BLaER1 treated with 17β-estradiol and CSF1 and Interleukin-3, amounts not matched to agents 10 nM and 100 nM (cell line): ENCODE measurements around the gene HASPIN.

Experiments used
- H3K27ac ChIP-seq, 11 experiments: shearing (Covaris generic); formaldehyde crosslinking; 2 replicates each; pipeline ENCODE4 v1.8.1; 2022
- H3K27me3 ChIP-seq, 11 experiments: shearing (Covaris generic); formaldehyde crosslinking; 2 replicates each; pipeline ENCODE4 v1.8.1; 2022
- H3K36me3 ChIP-seq, 11 experiments: shearing (Covaris generic); formaldehyde crosslinking; 2 replicates each; pipeline ENCODE4 v1.8.1; 2022
- H3K4me1 ChIP-seq, 10 experiments: shearing (Covaris generic); formaldehyde crosslinking; 2 replicates each; pipeline ENCODE4 v1.8.1; 2022
- H3K4me2 ChIP-seq, 11 experiments: shearing (Covaris generic); formaldehyde crosslinking; 2 replicates each; pipeline ENCODE4 v1.8.1; 2022
- H3K4me3 ChIP-seq, 10 experiments: shearing (Covaris generic); formaldehyde crosslinking; 2 replicates each; pipeline ENCODE4 v1.8.1; 2022
- H3K9ac ChIP-seq, 11 experiments: shearing (Covaris generic); formaldehyde crosslinking; 2 replicates each; pipeline ENCODE4 v1.8.1; 2022
- H3K9me3 ChIP-seq, 11 experiments: shearing (Covaris generic); formaldehyde crosslinking; replicated peaks in 1 of 11; 2 replicates each; pipeline ENCODE4 v1.8.1; 2022
- H4K20me1 ChIP-seq, 11 experiments: shearing (Covaris generic); formaldehyde crosslinking; 2 replicates each; pipeline ENCODE4 v1.8.1; 2022
- Cebpa-rat ChIP-seq, 11 experiments: shearing (Covaris generic); IDR thresholded peaks; 2 replicates each; pipeline ENCODE4 v1.8.1; 2022

Gene HASPIN

DNA sequence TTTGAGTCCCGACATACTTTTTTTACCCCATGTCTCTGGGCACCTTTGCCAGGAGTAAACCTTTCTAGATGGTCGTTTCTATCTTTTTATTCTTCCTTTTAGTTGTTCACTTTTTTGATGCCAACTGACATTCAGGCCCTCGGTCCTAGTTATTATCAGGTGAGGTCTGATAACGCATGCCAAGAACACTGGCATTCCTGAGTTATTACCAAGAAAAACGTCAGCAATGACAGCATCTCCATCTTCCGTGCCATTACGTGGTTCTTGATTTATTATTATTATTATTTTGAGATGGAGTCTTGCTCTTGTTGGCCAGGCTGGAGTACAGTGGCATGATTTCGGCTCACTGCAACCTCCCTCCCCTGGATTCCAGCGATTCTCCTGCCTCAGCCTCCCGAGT is 21.4 kb downstream of the HASPIN start:
- Histone ChIP-seq H3K4me2 (no peak overlapping the region), H3K27me3 (peaks cover 0 to 10% (median 0%) of the 10 kb centered on the region in 11 experiments; a peak in 4 of 22 replicates), H3K27ac (no peak overlapping the region), H4K20me1 (no peaks in the 10 kb centered on the region), H3K9me3 (peaks cover 0 to 18% (median 14%) of the 10 kb centered on the region in 11 experiments; a peak in 16 of 22 replicates), H3K4me3 (no peak overlapping the region), H3K9ac (no peak overlapping the region), H3K36me3 (no peaks in the 10 kb centered on the region), H3K4me1 (peaks cover 18 to 49% (median 42%) of the 10 kb centered on the region in 10 experiments)
- TF ChIP-seq Cebpa-rat (IDR thresholded peaks at IDR 0.05): no peak

DNA sequence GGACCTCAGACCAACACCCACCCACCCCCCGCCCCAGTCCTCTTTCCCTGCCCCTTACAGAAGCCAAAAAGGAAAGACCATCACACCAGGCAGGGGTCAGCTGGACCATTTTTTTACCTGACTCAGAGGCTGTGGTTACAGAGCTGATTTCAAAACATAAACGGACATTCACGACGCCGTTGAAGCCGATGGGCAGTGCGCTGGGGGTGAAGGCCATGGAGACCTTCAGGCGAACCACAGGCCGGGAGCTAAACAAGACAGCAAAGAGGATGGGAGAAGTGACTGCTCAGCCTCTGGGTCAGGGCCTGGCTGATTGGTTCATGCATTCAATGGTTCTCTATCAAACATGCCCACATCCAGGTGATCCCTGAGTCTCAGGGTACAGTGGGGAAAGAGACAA is 24.1 kb downstream of the HASPIN start:
- H3K4me1 ChIP-seq: peaks cover 22 to 63% (median 56%) of the 10 kb centered on the region in 10 experiments
- no peak overlapping the region for H3K4me3 ChIP-seq
- peak overlapping the region in 7 of 11 experiments; percentile 23 to 92 (median 74); a peak in 10 of 22 replicates for H3K4me2 ChIP-seq
- H3K9me3 ChIP-seq: peaks cover 0 to 6% (median 0%) of the 10 kb centered on the region in 11 experiments; a peak in 1 of 22 replicates
- H3K27me3 ChIP-seq: peaks cover 0 to 12% (median 0%) of the 10 kb centered on the region in 11 experiments; a peak in 4 of 22 replicates
- no peak for TF ChIP-seq Cebpa-rat (IDR thresholded peaks at IDR 0.05)
- H3K9ac ChIP-seq: no peak overlapping the region
- peak overlapping the region in 1 of 11 experiments; percentile 43; a peak in 1 of 22 replicates for H3K27ac ChIP-seq
- H3K36me3 ChIP-seq: no peaks in the 10 kb centered on the region
- peaks cover 0 to 8% (median 0%) of the 10 kb centered on the region in 11 experiments; a peak in 1 of 22 replicates for H4K20me1 ChIP-seq

DNA sequence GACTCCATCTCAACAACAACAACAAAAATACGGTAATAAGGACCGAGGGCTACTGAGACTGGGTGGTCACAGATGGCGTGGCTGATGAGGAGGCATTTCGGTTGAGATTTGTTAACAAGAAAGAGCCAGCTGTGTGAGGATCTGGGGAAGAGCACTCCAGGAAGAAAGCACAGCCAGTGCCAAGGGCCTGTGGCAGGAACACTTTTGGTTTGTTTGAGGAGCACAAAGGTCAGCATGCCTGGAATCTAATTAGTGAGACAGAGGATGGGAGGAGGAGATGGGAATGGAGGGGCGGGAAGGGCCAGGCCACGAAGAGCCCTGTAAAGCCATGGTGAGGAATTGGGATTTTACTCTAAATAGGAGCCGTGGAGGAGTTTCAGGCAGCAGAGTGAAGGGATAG is 24.9 kb downstream of the HASPIN start:
- Histone ChIP-seq H4K20me1 (peaks cover 0 to 8% (median 0%) of the 10 kb centered on the region in 11 experiments; a peak in 1 of 22 replicates), H3K9me3 (no peaks in the 10 kb centered on the region), H3K4me3 (no peak overlapping the region), H3K36me3 (no peaks in the 10 kb centered on the region), H3K4me1 (peaks cover 22 to 70% (median 64%) of the 10 kb centered on the region in 10 experiments), H3K27me3 (peaks cover 0 to 13% (median 0%) of the 10 kb centered on the region in 11 experiments; a peak in 4 of 22 replicates), H3K4me2 (peak overlapping the region in 10 of 11 experiments; percentile 23 to 92 (median 76); a peak in 21 of 22 replicates), H3K9ac (no peak overlapping the region), H3K27ac (peak overlapping the region in 1 of 11 experiments; percentile 14; a peak in 1 of 22 replicates)
- no peak for TF ChIP-seq Cebpa-rat (IDR thresholded peaks at IDR 0.05)

DNA sequence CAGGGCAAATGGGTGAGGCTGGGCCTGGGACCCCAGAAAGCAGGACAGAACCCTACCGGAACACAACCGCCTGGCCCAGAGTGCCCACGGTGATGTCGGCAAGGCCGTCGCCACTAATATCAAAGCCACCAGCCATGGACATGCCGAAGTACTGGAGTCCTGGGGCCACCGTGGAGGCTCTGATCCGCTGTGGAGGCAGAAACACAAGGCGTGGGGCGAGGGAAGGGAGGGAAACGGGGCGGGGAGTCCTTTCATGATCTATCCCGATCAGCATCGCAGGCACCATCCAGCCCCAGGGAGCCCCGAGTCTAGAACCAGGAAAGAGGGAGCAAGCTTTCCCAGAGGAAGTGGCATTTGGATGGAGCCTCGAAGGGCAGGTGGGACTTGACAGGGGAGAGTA is 26.6 kb downstream of the HASPIN start:
- no peaks in the 10 kb centered on the region for H3K9me3 ChIP-seq
- H3K4me1 ChIP-seq: peaks cover 29 to 84% (median 76%) of the 10 kb centered on the region in 10 experiments
- H3K36me3 ChIP-seq: no peaks in the 10 kb centered on the region
- H3K27me3 ChIP-seq: peaks cover 0 to 17% (median 0%) of the 10 kb centered on the region in 11 experiments; a peak in 4 of 22 replicates
- H3K9ac ChIP-seq: peak overlapping the region in 5 of 11 experiments; percentile 4 to 47 (median 37); a peak in 8 of 22 replicates
- TF ChIP-seq Cebpa-rat (IDR thresholded peaks at IDR 0.05): no peak
- peaks cover 0 to 8% (median 0%) of the 10 kb centered on the region in 11 experiments; a peak in 1 of 22 replicates for H4K20me1 ChIP-seq
- H3K27ac ChIP-seq: peak overlapping the region in 4 of 11 experiments; percentile 37 to 62 (median 49); a peak in 8 of 22 replicates
- peak overlapping the region; percentile 42 to 92 (median 74) for H3K4me2 ChIP-seq
- H3K4me3 ChIP-seq: no peak overlapping the region

DNA sequence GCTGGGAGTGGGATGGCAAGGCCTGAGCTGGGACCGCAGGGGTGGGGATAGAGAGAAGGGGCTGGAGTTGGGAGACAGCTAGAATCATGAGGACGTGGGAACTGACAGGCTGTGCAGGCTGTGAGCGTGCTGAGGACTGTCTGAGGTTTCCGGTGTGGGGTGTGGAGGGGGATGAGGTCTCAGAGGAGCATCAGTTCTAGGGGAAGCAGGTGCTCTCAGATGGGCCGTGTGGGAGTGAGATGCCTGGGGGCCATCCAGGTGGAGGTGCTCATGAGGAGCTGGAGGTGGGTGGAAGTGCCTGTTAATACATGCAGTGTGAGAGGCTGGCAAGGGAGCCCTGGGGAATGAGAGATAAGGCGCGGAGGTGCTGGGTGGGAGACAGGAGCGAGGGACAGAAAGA is 27.2 kb downstream of the HASPIN start:
- Histone ChIP-seq H3K27ac (peak overlapping the region in 3 of 11 experiments; percentile 37 to 47 (median 42); a peak in 6 of 22 replicates), H3K4me1 (peaks cover 29 to 91% (median 79%) of the 10 kb centered on the region in 10 experiments), H3K4me2 (peak overlapping the region; percentile 42 to 92 (median 74); a peak in 20 of 22 replicates), H3K4me3 (no peak overlapping the region), H3K36me3 (no peaks in the 10 kb centered on the region), H3K9ac (peak overlapping the region in 3 of 11 experiments; percentile 33 to 44 (median 37); a peak in 5 of 22 replicates), H4K20me1 (peaks cover 0 to 8% (median 0%) of the 10 kb centered on the region in 11 experiments; a peak in 1 of 22 replicates), H3K9me3 (no peaks in the 10 kb centered on the region), H3K27me3 (peaks cover 0 to 17% (median 0%) of the 10 kb centered on the region in 11 experiments; a peak in 4 of 22 replicates)
- TF ChIP-seq Cebpa-rat (IDR thresholded peaks at IDR 0.05): no peak

DNA sequence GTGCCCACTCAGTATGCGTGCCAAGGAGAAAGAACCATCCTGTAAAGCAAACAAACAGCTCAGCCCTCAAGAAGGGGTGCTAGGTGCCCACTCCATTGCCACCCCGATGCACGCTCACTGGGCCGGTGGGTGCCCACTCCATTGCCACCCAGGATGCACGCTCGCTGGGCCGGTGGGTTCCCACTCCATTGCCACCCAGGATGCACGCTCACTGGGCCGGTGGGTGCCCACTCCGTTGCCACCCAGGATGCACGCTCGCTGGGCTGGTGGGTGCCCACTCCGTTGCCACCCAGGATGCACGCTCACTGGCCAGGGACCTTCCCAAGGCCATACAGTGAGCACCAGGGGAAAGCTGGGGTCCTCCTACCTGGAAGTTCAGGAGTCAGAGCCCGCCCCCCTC is 28.1 kb downstream of the HASPIN start:
- peaks cover 0 to 8% (median 0%) of the 10 kb centered on the region in 11 experiments; a peak in 1 of 22 replicates for H4K20me1 ChIP-seq
- H3K27me3 ChIP-seq: peaks cover 0 to 16% (median 0%) of the 10 kb centered on the region in 11 experiments; a peak in 4 of 22 replicates
- H3K27ac ChIP-seq: peak overlapping the region in 1 of 11 experiments; percentile 42; a peak in 1 of 22 replicates
- no peak for TF ChIP-seq Cebpa-rat (IDR thresholded peaks at IDR 0.05)
- no peaks in the 10 kb centered on the region for H3K36me3 ChIP-seq
- no peaks in the 10 kb centered on the region for H3K9me3 ChIP-seq
- no peak overlapping the region for H3K4me3 ChIP-seq
- peaks cover 29 to 95% (median 82%) of the 10 kb centered on the region in 10 experiments for H3K4me1 ChIP-seq
- H3K4me2 ChIP-seq: peak overlapping the region in 9 of 11 experiments; percentile 57 to 92 (median 78); a peak in 17 of 22 replicates
- H3K9ac ChIP-seq: no peak overlapping the region

DNA sequence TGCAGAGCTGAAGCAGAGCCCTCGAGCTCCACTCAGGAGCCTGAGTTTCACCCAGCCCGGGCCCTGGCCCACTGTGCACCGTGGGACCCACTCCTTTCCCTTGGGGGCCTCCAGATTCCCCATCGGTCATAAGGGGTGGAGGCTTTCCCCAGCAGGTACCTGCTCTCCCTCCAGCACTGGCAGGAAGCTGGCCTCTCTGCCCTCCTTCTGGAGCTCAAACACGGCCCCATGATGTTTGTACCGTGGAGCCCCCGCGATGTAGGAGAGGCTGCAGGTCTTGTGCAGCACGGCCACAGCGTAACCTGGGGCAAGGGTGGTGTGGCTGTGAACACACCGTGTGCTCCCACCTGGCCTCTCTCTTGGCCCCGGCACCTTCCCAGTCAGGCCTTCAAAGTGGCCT is 29.9 kb downstream of the HASPIN start:
- no peak for TF ChIP-seq Cebpa-rat (IDR thresholded peaks at IDR 0.05)

DNA sequence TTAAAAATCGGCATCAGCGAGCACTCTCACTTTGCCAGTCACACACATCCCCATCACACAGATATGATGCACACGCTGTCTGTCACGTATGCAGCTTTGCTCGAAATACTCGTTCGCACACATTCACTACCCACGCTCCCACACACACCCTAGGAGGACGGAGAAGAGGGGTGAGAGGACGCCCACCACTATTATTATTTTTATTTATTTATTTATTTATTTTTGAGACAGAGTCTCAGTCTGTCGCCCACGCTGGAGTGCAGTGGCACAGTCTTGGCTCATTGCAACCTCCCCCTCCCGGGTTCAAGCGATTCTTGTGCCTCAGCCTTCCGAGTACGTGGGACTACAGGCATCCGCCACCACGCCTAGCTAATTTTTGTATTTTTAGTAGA is 30.4 kb downstream of the HASPIN start:
- Histone ChIP-seq H3K4me3 (peak overlapping the region in 6 of 10 experiments; percentile 12 to 46 (median 36); a peak in 10 of 20 replicates), H3K9ac (peak overlapping the region in 3 of 11 experiments; percentile 17 to 56 (median 50); a peak in 7 of 22 replicates), H4K20me1 (peaks cover 0 to 8% (median 0%) of the 10 kb centered on the region in 11 experiments; a peak in 1 of 22 replicates), H3K4me1 (peaks cover 27 to 87% (median 72%) of the 10 kb centered on the region in 10 experiments), H3K36me3 (no peaks in the 10 kb centered on the region), H3K27me3 (peaks cover 0 to 9% (median 0%) of the 10 kb centered on the region in 11 experiments; a peak in 1 of 22 replicates), H3K9me3 (peaks cover 0 to 1% (median 0%) of the 10 kb centered on the region in 11 experiments; a peak in 9 of 22 replicates), H3K4me2 (peak overlapping the region; percentile 65 to 92 (median 80)), H3K27ac (peak overlapping the region in 3 of 11 experiments; percentile 18 to 36 (median 29); a peak in 5 of 22 replicates)
- TF ChIP-seq Cebpa-rat (IDR thresholded peaks at IDR 0.05): no peak

More for the DNA sequence above, 29.9 kb downstream of the HASPIN start:
- peak overlapping the region in 3 of 11 experiments; percentile 18 to 36 (median 29); a peak in 5 of 22 replicates for H3K27ac ChIP-seq
- H3K4me2 ChIP-seq: peak overlapping the region in 10 of 11 experiments; percentile 65 to 92 (median 78); a peak in 18 of 22 replicates
- H3K27me3 ChIP-seq: peaks cover 0 to 9% (median 0%) of the 10 kb centered on the region in 11 experiments; a peak in 1 of 22 replicates
- peaks cover 29 to 91% (median 76%) of the 10 kb centered on the region in 10 experiments for H3K4me1 ChIP-seq
- H3K4me3 ChIP-seq: no peak overlapping the region
- H3K9ac ChIP-seq: peak overlapping the region in 4 of 11 experiments; percentile 17 to 56 (median 45); a peak in 5 of 22 replicates
- H4K20me1 ChIP-seq: peaks cover 0 to 8% (median 0%) of the 10 kb centered on the region in 11 experiments; a peak in 1 of 22 replicates
- H3K9me3 ChIP-seq: no peaks in the 10 kb centered on the region
- H3K36me3 ChIP-seq: no peaks in the 10 kb centered on the region
